HG02623 (cell line): Measurements from ENCODE around the gene TGM1.

ENCODE experiments used
- ATAC-seq: cut with Tn5 transposase; IDR thresholded peaks from one replicate; pipeline ENCODE4 v1.9.1; 2021; ENCODE audit warnings: moderate library complexity; ENCODE audit not compliant: unreplicated experiment

Gene TGM1

GRCh38 chr14:24292118-24292807, 29.3 kb upstream of the TGM1 start:
- no peak for ATAC-seq

DNA sequence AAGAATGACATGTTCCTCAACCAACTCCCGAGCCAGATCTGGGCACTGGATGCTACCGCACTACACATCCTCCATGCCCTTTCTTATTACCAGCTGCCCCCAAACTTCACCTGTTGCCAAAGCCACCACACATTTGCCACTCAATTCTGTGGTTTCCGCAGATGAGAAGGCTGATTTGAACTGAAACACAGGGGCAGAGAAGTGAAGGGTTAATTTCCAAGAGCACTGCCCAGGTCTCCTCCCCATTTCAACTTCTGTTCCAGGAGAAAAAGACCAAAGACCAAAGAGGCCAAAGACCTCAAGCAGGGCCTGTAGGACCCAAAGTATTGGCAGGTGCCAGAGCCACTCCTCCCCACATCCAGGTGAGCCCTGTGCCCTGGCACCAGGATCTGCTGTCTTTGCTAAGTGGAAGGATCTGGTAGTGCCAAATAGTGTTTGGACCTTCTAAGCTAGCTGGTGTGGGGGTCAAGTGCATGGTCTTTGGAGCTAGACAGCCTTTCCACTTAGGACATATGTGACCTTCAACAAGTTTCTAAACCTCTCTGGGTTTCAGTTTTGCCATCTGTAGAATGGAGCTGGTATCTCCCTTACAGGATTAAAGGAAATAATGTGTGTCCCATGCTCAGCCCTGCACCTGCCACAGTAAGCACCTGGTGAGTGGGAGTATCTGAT, 28.6 kb upstream of the TGM1 start:
- no peak for ATAC-seq

GRCh38 chr14:24290746-24291145, 27.8 kb upstream of the TGM1 start:
- ATAC-seq, result no peak

- no peak for ATAC-seq
These were observed 26.8 kb upstream of the TGM1 start for GRCh38 chr14:24289649-24290280.

DNA sequence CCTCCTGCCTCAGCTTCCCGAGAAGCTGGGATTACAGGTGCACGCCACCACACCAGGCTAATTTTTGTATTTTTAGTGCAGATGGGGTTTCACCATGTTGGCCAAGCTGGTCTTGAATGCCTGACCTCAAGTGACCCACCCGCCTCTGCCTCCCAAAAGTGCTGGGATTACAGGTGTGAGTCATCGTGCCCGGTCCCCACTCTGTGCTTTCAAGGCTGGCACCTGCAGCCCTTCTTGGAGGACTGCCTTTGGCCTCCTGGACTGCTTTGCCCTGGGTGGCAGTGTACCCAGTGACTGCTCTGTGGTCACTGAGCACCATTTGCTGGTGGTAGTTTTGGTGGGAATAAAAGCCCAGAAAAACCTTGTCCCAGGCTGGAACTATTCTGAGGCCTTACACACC, 24.0 kb upstream of the TGM1 start:
- no peak for ATAC-seq

- ATAC-seq, result no peak
These were observed 22.4 kb upstream of the TGM1 start for GRCh38 chr14:24285351-24285750.

- no peak for ATAC-seq
These were observed 21.6 kb upstream of the TGM1 start for GRCh38 chr14:24284501-24285035.

DNA sequence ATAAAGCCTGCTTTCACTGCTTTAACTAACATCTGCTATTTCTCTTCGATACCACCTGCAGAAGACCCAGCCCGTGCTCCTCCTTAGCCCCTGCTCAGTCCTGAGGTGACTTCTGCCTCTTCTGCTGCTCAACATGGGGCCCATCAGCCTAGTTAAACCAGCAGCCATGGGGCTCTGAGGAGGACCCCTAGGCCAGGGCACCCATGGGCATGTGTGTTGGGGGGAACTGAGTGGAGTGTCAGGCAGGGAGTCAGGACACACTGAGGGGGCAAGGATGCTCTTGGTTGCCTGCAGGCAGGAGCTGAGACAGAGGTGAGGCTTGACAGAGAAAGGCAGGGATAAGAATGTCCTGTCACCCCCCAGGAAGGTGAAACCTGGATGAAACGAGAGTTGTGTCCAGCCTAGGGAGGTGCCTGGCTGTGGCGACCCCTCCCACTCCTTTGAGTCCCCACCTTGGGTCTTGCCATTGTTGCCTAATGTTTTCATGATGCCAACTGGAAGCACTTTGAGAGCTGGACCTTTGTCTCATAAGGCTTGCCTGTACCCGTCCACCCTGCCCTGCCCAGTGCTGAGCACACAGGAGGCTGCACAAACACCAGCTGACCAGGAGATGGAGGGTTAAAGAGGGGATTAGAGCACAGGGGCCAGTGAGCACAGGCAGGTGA, 21.0 kb upstream of the TGM1 start:
- no peak for ATAC-seq

DNA sequence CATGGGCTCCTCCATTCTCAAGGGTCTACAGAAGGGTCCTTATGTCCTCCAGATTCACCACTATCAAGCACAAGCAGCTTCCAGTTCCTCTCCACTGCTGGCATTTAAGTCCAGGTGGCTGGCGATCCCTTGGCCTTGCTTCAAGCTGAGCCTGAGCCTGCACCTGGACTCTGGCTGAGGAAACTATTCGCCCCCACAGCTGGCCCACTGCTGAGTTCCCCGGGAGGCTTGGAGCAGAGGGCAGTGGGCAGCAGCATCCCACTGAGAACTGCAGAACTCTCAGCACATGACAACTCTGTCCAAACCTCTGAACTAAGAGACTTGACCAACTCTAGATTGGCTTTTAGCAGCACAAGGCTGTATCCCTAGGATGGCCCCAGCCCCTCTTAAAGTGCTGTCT, 19.8 kb upstream of the TGM1 start:
- ATAC-seq, result no peak

GRCh38 chr14:24281636-24282035, 18.7 kb upstream of the TGM1 start:
- no peak for ATAC-seq

DNA sequence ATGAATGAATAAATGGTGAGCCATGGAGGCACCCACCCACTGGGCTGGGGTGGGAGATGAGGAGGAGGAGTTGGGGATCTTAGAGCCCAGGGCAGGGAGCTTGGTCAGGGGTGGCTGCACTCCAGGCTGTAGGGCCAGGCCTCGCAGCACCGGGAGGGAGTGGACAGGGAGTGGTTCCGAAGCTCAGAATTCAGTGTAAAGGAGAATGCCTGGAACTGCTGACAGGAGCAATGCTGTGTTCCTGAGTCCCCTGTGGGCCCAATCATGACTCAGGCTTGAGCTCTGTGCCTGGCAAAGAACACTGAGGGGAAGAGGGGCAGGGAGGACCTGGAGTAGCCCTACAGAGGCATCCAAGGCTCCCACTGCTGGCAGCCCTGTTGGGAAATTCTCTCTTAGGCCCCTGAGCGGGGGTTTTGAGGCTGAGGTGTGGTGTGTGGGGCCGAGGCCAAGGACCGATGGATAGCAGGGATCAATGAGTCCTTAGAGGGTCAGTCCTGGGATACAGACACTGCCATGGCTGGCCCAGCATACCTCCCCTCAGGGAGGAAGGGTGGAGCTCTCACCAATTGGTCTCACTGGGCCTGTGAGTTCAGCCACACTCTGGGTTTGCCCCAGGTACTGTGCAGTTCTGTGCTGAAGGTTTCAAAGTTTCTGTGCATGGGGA, 18.0 kb upstream of the TGM1 start:
- ATAC-seq, result no peak

DNA sequence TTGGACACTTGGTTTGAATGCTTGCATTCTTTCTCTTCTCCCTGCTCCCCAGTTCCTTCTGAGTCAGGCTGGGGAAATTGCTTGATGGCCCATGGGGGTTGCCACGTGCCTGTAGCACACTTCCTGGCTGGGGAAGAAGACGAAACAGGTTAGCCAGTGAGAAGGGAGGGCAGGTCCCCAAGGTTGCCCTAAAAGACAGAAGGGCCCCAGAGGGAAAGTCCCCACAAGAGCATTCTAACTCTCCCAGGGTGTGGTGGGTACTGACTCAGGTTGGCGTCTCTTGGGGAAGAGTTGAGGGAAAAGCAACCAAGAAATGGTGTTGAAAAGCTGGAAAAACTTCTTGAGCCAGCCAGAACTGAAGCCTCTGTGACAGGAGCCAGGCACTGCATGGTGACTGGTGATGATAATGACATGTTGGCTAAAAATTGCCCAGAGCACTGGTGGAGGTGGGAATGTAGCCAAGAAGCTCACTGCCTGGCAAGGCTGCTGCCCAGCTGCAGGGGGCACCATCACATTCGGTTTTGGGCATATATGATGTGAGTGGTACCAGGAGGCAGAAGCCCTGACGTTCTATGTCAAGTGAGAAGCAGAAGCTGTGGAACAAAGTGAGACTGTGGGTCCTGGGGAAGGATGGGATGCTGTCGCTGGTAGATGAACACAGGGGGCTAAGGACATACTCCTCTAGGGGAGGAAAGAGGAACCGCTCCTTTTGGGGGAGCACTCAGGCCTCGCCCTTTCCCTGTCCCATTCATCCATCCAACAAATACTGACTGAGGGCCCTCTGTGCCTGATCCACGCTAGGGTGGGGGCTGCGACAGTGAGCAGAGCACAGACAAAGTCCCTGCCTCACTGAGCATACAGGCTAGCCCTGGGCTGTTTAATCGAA, 16.6 kb upstream of the TGM1 start:
- peak; percentile 62 for ATAC-seq

DNA sequence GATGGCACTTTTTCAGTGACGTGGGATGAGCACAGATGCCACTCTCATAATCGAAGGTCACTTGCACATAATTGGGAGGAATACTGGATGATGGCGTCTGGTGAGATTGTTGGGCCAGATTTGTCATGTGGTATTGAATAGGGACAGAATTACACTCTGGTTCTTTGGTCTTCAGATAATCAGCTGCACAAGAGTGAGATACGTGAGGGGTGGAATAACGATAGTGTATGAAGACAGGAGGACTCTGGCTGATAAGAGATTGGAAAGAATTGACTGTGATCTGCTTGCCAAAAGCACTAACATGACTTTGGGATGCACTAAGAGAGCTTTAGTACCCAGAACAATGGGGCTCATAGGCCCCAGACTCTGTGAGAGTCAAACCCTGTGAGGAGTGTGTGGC, 15.4 kb upstream of the TGM1 start:
- ATAC-seq, result no peak

DNA sequence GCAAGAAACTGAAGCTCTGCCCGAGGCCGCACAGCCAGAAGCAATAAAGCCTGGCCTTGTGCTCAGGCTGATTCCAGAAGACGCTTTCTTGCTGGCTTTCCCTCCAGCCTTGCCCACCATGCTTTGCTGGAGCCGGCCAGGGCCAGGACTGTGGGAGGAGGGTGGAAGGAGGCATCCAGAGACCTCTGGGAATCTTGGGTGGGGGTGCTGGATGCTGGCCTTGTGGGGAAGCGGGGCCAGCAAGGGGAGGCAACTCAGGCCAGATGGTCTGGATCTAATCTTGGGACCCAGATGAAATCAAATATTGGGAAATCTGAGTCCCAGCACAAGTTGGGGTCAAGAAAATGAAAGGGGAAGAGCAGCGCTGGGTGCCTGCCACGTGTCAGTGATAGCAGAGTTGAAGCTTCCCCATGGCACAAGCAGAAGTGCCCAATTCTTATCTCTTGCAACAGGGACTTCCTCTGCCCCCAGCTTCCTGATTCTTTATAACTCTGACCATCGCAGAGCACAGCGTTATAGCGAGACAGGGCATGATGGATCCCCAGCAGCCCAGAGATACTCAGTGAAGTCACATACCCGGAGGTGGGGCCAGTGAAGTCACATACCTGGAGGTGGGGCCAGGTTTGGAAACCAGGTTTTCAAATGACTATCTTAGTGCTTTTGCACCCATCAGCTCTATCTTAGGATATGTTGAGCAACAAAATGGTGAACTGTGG, 14.8 kb upstream of the TGM1 start:
- no peak for ATAC-seq

- ATAC-seq, result no peak
These were observed 14.1 kb upstream of the TGM1 start for GRCh38 chr14:24277071-24277470.

- peak; percentile 45 for ATAC-seq
These were observed 11.1 kb upstream of the TGM1 start for GRCh38 chr14:24274101-24274543.

DNA sequence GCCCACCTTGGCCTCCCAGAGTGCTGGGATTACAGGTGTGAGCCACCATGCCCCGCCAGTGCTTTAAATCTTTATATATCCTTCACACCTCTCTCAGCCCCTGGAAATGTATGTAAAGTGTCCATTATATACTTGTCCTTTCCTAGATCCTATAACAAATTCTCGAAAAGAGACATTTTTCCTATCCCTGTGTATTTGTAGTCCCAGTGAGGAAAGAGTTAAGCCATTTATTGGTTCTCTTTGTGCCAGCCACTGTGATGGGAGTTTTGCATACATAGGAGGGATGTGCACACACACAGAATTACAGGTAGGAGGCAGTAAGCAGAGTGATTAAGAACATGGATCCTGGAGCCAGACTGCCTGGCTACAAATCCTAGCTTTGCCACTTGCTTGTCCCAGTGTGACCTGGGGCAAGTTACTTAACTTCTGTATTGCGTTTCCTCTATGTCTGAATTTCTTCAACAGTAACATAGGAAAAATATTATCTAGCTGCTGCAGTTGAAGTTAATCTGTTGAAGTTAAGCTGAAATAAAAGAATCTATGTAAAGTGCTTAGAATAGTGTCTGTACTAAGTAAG, 10.5 kb upstream of the TGM1 start:
- ATAC-seq, result no peak

GRCh38 chr14:24272467-24272866, 9.5 kb upstream of the TGM1 start:
- ATAC-seq, result no peak

DNA sequence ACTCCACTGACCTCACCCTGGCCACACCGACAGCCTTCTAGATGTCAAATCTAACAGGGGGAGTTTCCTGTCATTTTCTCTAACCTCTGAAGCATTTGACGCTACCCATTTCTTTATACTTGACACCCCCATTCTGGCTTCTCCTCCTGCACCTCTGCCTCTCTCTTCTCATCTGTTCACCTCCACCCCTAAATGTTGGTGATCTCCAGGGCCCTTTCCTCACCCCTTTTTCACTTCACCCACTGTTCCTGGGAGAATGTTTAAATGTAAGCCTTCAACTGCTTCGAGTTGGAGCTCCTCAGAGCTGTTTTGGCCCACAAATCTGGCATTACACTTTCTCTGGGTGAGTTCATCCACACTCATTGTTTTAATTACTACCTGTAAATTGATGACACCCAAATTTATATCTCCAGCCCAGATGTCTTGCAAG, 8.9 kb upstream of the TGM1 start:
- no peak for ATAC-seq
